SK-N-SH treated with all-trans-retinoic acid at 6 μM for 48 hours (cell line): ENCODE data around the gene TMED6.
"Not testable (repeated sequence)": the region's sequence is repeated elsewhere in the genome, so short reads cannot be mapped to it uniquely, and the experiment has no call there.

Experiments
- ATAC-seq: fragments of 200-7000 bp; cut with Tn5 transposase; 3 replicates; pipeline ENCODE4 v1.9.1; 2020; ENCODE audit warnings: mild to moderate bottlenecking, moderate library complexity
- CSDC2 ChIP-seq: fragments of 250-450 bp; sonication (Bioruptor Pico); IDR thresholded peaks from 2 replicates; pipeline ENCODE4 v1.5.0; 2020; ENCODE audit warnings: mild to moderate bottlenecking, moderate library complexity
- CSRNP3 ChIP-seq: fragments of 250-450 bp; sonication (Bioruptor Pico); IDR thresholded peaks from 2 replicates; pipeline ENCODE4 v1.5.1; 2021; ENCODE audit warnings: mild to moderate bottlenecking, moderate library complexity
- ESRRG ChIP-seq: fragments of 250-450 bp; sonication (Bioruptor Pico); IDR thresholded peaks from 2 replicates; pipeline ENCODE4 v1.6.1; 2021; ENCODE audit warnings: mild to moderate bottlenecking
- GLIS3 ChIP-seq: fragments of 250-450 bp; sonication (Bioruptor Pico); IDR thresholded peaks from 2 replicates; pipeline ENCODE4 v1.5.0; 2020; ENCODE audit warnings: mild to moderate bottlenecking, moderate library complexity
- OSR1 ChIP-seq: fragments of 250-450 bp; sonication (Bioruptor Pico); IDR thresholded peaks from 2 replicates; pipeline ENCODE4 v1.8.0; 2022; ENCODE audit warnings: moderate library complexity, mild to moderate bottlenecking, inconsistent platforms
- POU6F1 ChIP-seq: fragments of 250-450 bp; sonication (Bioruptor Pico); IDR thresholded peaks from 2 replicates; pipeline ENCODE4 v1.8.0; 2021; ENCODE audit warnings: low read depth, mild to moderate bottlenecking, moderate library complexity, borderline replicate concordance
- RARB ChIP-seq: fragments of 250-450 bp; sonication (Bioruptor Pico); IDR thresholded peaks from 2 replicates; pipeline ENCODE4 v1.8.0; 2021; ENCODE audit warnings: mild to moderate bottlenecking, moderate library complexity
- SNAI2 ChIP-seq: fragments of 250-450 bp; sonication (Bioruptor Pico); IDR thresholded peaks from 2 replicates; pipeline ENCODE4 v1.5.0; 2020; ENCODE audit warnings: mild to moderate bottlenecking, moderate library complexity
- TCF4 ChIP-seq: fragments of 250-450 bp; sonication (Bioruptor Pico); IDR thresholded peaks from 2 replicates; pipeline ENCODE4 v1.8.0; 2021; ENCODE audit warnings: mild to moderate bottlenecking, moderate library complexity, borderline replicate concordance
- TOX ChIP-seq: fragments of 250-450 bp; sonication (Bioruptor Pico); IDR thresholded peaks from 2 replicates; pipeline ENCODE4 v1.8.0; 2021; ENCODE audit warnings: mild to moderate bottlenecking, moderate library complexity, borderline replicate concordance
- TSHZ2 ChIP-seq: fragments of 250-450 bp; sonication (Bioruptor Pico); IDR thresholded peaks from 2 replicates; pipeline ENCODE4 v1.5.0; 2020; ENCODE audit warnings: mild to moderate bottlenecking, moderate library complexity
- ZC3H10 ChIP-seq: fragments of 250-450 bp; sonication (Bioruptor Pico); IDR thresholded peaks from 2 replicates; pipeline ENCODE4 v1.5.1; 2021; ENCODE audit warnings: mild to moderate bottlenecking, moderate library complexity
- ZFP3 ChIP-seq: fragments of 250-450 bp; sonication (Bioruptor Pico); IDR thresholded peaks from 2 replicates; pipeline ENCODE4 v1.5.0; 2020; ENCODE audit warnings: mild to moderate bottlenecking, moderate library complexity
- ZFP30 ChIP-seq: fragments of 450-650 bp; formaldehyde crosslinking; IDR thresholded peaks from 2 replicates; pipeline ENCODE4 v1.5.0; 2022; ENCODE audit warnings: mild to moderate bottlenecking, moderate library complexity
- ZNF565 ChIP-seq: fragments of 450-650 bp; formaldehyde crosslinking; conservative IDR thresholded peaks from 2 replicates; pipeline ENCODE4 v1.5.0; 2020; ENCODE audit warnings: low read depth, mild to moderate bottlenecking, moderate library complexity
- ZNF70 ChIP-seq: fragments of 450-650 bp; formaldehyde crosslinking; IDR thresholded peaks from 2 replicates; pipeline ENCODE4 v1.5.0; 2020; ENCODE audit warnings: mild to moderate bottlenecking, moderate library complexity
- ZNF8 ChIP-seq: fragments of 450-650 bp; formaldehyde crosslinking; IDR thresholded peaks from 2 replicates; pipeline ENCODE4 v1.5.0; 2020; ENCODE audit warnings: mild to moderate bottlenecking, moderate library complexity
- TF ChIP-seq, protein P1 (sequence below): fragments of 250-450 bp; sonication (Bioruptor Pico); IDR thresholded peaks from 2 replicates; pipeline ENCODE4 v1.8.0; 2020; ENCODE audit warnings: mild to moderate bottlenecking, moderate library complexity, borderline replicate concordance

TMED6 gene

DNA sequence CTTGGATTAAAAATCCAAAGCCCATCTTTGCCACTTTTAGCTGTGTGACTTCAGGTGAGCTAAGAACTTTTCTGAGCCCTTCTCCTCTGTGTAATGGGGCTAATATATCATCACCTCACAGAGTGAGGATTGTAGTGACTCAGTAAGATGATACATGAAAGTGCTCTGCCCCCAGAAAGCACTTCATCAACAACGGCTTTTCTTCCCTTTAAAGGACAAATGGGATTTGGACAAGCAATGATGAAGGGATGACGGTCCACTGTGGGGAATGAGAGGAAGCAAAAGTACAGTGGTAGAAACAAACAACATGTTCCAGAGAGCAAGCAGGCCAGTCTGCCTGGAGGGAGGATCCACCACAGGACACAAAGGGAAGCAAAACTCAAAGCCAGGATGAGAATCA is 14.3 kb upstream of the TMED6 start:
- TF ChIP-seq, protein P1, sequence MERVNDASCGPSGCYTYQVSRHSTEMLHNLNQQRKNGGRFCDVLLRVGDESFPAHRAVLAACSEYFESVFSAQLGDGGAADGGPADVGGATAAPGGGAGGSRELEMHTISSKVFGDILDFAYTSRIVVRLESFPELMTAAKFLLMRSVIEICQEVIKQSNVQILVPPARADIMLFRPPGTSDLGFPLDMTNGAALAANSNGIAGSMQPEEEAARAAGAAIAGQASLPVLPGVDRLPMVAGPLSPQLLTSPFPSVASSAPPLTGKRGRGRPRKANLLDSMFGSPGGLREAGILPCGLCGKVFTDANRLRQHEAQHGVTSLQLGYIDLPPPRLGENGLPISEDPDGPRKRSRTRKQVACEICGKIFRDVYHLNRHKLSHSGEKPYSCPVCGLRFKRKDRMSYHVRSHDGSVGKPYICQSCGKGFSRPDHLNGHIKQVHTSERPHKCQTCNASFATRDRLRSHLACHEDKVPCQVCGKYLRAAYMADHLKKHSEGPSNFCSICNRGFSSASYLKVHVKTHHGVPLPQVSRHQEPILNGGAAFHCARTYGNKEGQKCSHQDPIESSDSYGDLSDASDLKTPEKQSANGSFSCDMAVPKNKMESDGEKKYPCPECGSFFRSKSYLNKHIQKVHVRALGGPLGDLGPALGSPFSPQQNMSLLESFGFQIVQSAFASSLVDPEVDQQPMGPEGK (CRISPR knock-in tag): no peak
- TF ChIP-seq ZFP3 (no peak), TCF4 (no peak), GLIS3 (CRISPR knock-in tag) (no peak), TSHZ2 (CRISPR knock-in tag) (no peak), ZNF70 (no peak), CSDC2 (CRISPR knock-in tag) (no peak), TOX (no peak), CSRNP3 (CRISPR knock-in tag) (no peak), RARB (CRISPR knock-in tag) (no peak), ZNF8 (no peak), SNAI2 (CRISPR knock-in tag) (no peak), ZFP30 (CRISPR knock-in tag) (no peak), ESRRG (CRISPR knock-in tag) (no peak), POU6F1 (CRISPR knock-in tag) (no peak)
- ATAC-seq: no peak

DNA sequence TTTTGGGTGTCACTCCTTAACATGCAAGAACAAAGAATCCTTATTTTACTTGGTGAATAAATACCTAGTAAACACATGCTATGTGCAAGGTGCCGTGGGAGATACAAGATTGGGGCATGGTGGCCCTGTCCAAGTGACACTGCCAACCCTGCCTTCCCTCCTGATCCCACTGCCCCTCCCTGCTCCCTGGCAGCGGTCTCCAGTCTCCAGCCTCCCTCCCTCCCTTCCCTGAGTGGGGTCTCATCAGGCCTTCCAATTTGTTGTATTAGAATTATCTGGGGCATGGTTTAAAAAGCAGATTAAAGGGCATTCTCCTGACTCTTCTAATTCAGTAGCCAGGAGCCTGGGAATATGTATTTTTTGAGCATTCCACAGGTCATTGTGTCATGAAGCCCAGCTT is 12.5 kb upstream of the TMED6 start:
- no peak for ATAC-seq
- TF ChIP-seq ZC3H10 (CRISPR knock-in tag) (no peak), ZFP3 (no peak)
- TF ChIP-seq, all 23 proteins: peak for 0

GRCh38 chr16:69363281-69363717 is 11.7 kb upstream of the TMED6 start:
- no peak for ATAC-seq
- TF ChIP-seq ZFP30 (CRISPR knock-in tag) (no peak), TOX (no peak), CSDC2 (CRISPR knock-in tag) (no peak), ZNF565 (CRISPR knock-in tag) (no peak), ZFP3 (no peak), ZC3H10 (CRISPR knock-in tag) (no peak), ZNF8 (no peak), OSR1 (CRISPR knock-in tag) (no peak), TSHZ2 (CRISPR knock-in tag) (no peak)
- TF ChIP-seq, protein P1 (CRISPR knock-in tag): no peak

DNA sequence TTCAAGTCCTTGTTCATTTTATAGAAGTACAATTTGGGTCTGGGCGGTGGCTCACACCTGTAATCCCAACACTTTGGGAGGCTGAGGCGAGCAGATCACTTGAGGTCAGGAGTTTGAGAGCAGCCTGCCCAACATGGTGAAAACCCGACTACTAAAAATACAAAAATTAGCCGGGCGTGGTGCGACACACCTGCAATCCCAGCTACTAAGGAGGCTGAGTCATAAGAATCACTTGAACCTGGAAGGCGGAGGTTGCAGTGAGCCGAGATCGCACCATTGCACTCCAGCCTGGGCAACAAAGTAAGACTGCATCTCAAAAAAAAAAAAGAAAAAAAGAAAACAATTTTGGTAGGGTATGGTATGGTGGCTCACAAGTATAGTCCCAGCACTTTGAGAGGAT is 8.5 kb upstream of the TMED6 start:
- not testable (repeated sequence) for ATAC-seq
